Measurements from ENCODE around the gene HSD17B14. TPM values are rescaled to one million over a fixed set of nuclear protein-coding genes. Genes with fewer than 3 reads are reported as not detected.
"Not testable (repeated sequence)": the region's sequence is repeated elsewhere in the genome, so short reads cannot be mapped to it uniquely, and the experiment has no call there.

Gene HSD17B14
- total RNA-seq, result under 1 TPM in 1 of 2 donors, not detected in 1; 0.26 TPM

- ATAC-seq (no peak), DNase-seq (ENCODE audit: low spot score) (no peak)
- Mint-ChIP-seq H3K36me3 (no peaks in the 10 kb centered on the region), H3K4me1 (ENCODE audit: low read depth in 2 of 2) (peaks cover 15 to 20% of the 10 kb centered on the region in 2 donors), H3K27me3 (peaks cover 0 to 7% of the 10 kb centered on the region in 2 donors), H3K4me3 (peak within 1 kb of the TSS; percentile 72), H3K27ac (peak within 1 kb of the TSS; percentile 20 to 89), H3K9me3 (no peaks in the 10 kb centered on the region)
These were observed at the start of gene HSD17B14 for GRCh38 chr19:48836089-48837017. Gene HSD17B14 (minus strand): TSS chr19:48836491. CDS start chr19:48836411, 80 bp downstream.

GRCh38 chr19:48883726-48884125, 47.4 kb upstream of the HSD17B14 start:
- Mint-ChIP-seq H3K27ac (no peak overlapping the region), H3K9me3 (no peaks in the 10 kb centered on the region), H3K4me3 (no peak overlapping the region)

DNA sequence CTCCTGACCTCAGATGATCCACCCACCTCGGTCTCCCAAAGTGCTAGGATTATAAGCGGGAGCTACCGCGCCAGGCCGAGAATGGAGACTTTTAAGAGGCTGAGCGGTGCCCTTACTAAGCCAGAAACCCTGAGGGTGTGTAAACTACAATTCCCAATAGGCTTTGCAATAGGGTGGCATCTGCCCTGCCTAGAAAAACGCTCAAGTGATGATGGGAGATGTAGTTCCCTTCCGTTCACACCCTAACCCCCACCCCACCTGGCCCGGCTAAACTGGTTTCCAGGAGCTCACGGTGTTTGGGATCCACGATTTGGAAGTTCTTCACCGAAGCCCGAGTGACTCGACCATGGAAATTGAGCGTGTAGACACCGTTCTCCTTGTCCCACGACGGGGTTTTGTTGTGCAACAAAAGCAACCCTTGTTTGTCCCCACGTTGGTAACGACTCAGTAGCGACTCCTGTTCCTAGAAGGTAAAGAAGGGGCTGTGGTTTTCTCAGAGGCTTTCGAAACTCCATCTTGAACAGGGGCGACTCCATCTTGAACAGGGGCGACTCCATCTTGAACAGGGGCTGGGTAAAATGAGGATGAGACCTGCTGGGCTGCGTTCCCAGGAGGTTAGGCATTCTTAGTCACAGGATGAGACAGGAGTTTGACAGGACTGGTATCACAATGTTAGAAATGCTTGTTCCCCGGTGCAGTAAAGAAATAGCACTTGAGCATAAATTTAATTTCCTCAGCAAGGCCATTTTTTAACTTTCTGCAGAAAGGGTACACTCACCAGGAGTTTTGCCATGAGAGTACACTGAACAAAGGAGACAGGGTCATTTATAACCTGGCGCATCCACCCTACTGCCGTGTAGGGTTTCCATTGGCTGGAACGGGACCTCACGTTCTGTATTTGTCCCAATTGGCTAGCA, 45.7 kb upstream of the HSD17B14 start:
- no peaks in the 10 kb centered on the region for H3K27me3 Mint-ChIP-seq
- no peaks in the 10 kb centered on the region for H3K9me3 Mint-ChIP-seq
- no peak overlapping the region for H3K27ac Mint-ChIP-seq
- no peak for DNase-seq (ENCODE audit: low spot score)
- no peak overlapping the region for H3K4me3 Mint-ChIP-seq
- peak; percentile 59 to 64 for ATAC-seq
- H3K4me1 Mint-ChIP-seq (ENCODE audit: low read depth in 2 of 2), result peaks cover 14 to 16% of the 10 kb centered on the region in 2 donors
- peaks cover 7% of the 10 kb centered on the region for H3K36me3 Mint-ChIP-seq

More at GRCh38 chr19:48883726-48884125, 47.4 kb upstream of the HSD17B14 start:
- Mint-ChIP-seq H3K36me3 (no peaks in the 10 kb centered on the region), H3K27me3 (no peaks in the 10 kb centered on the region), H3K4me1 (ENCODE audit: low read depth in 2 of 2) (peaks cover 0 to 6% of the 10 kb centered on the region in 2 donors)
- ATAC-seq, result no peak
- DNase-seq (ENCODE audit: low spot score), result no peak

GRCh38 chr19:48879696-48880095, 43.4 kb upstream of the HSD17B14 start:
- ATAC-seq; H3K27ac Mint-ChIP-seq; DNase-seq (ENCODE audit: low spot score); H3K9me3 Mint-ChIP-seq; H3K27me3 Mint-ChIP-seq; H3K4me3 Mint-ChIP-seq: not testable (repeated sequence)
- peaks cover 30% of the 10 kb centered on the region in 2 donors for H3K4me1 Mint-ChIP-seq (ENCODE audit: low read depth in 2 of 2)
- peaks cover 16% of the 10 kb centered on the region for H3K36me3 Mint-ChIP-seq

DNA sequence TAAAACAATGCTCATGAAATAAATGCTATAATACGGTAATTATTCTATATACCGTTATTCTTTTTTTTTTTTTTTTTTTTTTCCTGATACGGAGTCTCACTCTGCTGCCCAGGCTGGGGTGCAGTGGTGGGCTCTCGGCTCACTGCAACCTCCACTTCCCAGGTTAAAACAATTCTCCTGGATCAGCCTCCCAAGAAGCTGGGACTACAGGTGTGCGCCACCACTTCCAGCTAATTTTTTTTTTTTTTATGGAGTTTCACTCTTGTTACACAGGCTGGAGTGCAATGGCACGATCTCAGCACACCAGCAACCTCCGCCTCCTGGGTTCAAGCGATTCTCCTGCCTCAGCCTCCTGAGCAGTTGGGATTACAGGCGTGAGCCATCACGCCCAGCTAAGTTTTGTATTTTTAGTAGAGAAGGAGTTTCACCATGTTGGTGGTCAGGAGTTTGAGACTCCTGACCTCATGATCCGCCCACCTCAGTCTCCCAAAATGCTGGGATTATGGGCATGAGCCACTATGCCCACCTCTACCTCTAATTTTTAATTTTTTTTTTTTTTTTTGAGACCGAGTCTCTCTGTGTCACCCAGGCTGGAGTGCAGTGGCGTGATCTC, 42.8 kb upstream of the HSD17B14 start:
- H3K4me1 Mint-ChIP-seq (ENCODE audit: low read depth in 2 of 2), result peaks cover 34 to 35% of the 10 kb centered on the region in 2 donors
- DNase-seq (ENCODE audit: low spot score) (no peak), ATAC-seq (no peak)
- H3K27me3 Mint-ChIP-seq, result no peaks in the 10 kb centered on the region
- peaks cover 21% of the 10 kb centered on the region for H3K36me3 Mint-ChIP-seq
- no peak overlapping the region for H3K27ac Mint-ChIP-seq
- H3K4me3 Mint-ChIP-seq, result no peak overlapping the region
- no peaks in the 10 kb centered on the region for H3K9me3 Mint-ChIP-seq

- H3K27ac Mint-ChIP-seq, result peak overlapping the region; percentile 64 to 68
- H3K36me3 Mint-ChIP-seq, result peaks cover 28% of the 10 kb centered on the region
- peaks cover 36 to 41% of the 10 kb centered on the region in 2 donors for H3K4me1 Mint-ChIP-seq (ENCODE audit: low read depth in 2 of 2)
- H3K4me3 Mint-ChIP-seq, result peak overlapping the region; percentile 47
- DNase-seq (ENCODE audit: low spot score), result no peak
- no peaks in the 10 kb centered on the region for H3K27me3 Mint-ChIP-seq
- no peak for ATAC-seq
- H3K9me3 Mint-ChIP-seq, result no peaks in the 10 kb centered on the region
These were observed 42.1 kb upstream of the HSD17B14 start for GRCh38 chr19:48878196-48879024.

DNA sequence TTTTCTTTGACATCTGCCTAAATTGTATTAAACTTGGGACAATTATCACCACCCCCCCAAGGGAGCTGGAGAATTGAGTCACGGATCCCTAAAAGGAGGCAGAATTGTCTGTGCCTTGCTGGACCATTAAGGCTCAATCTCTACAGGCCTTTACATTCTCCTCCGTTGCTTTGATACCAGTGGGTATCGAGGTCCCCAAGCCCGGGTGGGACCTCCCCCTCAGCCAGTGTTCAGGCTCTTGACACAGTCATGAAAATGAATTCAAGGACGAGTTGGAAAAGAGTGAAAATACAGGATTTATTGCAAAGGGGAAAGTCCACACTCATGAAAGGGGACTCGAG, 41.5 kb upstream of the HSD17B14 start:
- H3K27ac Mint-ChIP-seq, result peak overlapping the region; percentile 64 to 68
- H3K4me1 Mint-ChIP-seq (ENCODE audit: low read depth in 2 of 2), result peaks cover 41 to 44% of the 10 kb centered on the region in 2 donors
- no peak for DNase-seq (ENCODE audit: low spot score)
- H3K27me3 Mint-ChIP-seq, result no peaks in the 10 kb centered on the region
- peak overlapping the region; percentile 47 for H3K4me3 Mint-ChIP-seq
- ATAC-seq, result no peak
- no peaks in the 10 kb centered on the region for H3K9me3 Mint-ChIP-seq
- H3K36me3 Mint-ChIP-seq, result peaks cover 34% of the 10 kb centered on the region

- H3K9me3 Mint-ChIP-seq; DNase-seq (ENCODE audit: low spot score); H3K27me3 Mint-ChIP-seq; ATAC-seq: not testable (repeated sequence)
- H3K36me3 Mint-ChIP-seq, result peaks cover 41% of the 10 kb centered on the region
- H3K4me3 Mint-ChIP-seq, result peak overlapping the region; percentile 100
- peak overlapping the region; percentile 99 for H3K27ac Mint-ChIP-seq
- H3K4me1 Mint-ChIP-seq (ENCODE audit: low read depth in 2 of 2), result peaks cover 49 to 50% of the 10 kb centered on the region in 2 donors
These were observed 40.0 kb upstream of the HSD17B14 start for GRCh38 chr19:48876043-48876981.

- H3K36me3 Mint-ChIP-seq, result peaks cover 41% of the 10 kb centered on the region
- H3K4me1 Mint-ChIP-seq (ENCODE audit: low read depth in 2 of 2), result peaks cover 49 to 50% of the 10 kb centered on the region in 2 donors
- ATAC-seq (no peak), DNase-seq (ENCODE audit: low spot score) (no peak)
- H3K27me3 Mint-ChIP-seq, result no peaks in the 10 kb centered on the region
- H3K4me3 Mint-ChIP-seq, result peak overlapping the region; percentile 100
- H3K27ac Mint-ChIP-seq, result peak overlapping the region; percentile 99
- H3K9me3 Mint-ChIP-seq, result no peaks in the 10 kb centered on the region
These were observed 38.2 kb upstream of the HSD17B14 start for GRCh38 chr19:48874303-48875135.

- peak overlapping the region; percentile 100 for H3K4me3 Mint-ChIP-seq
- DNase-seq (ENCODE audit: low spot score), result no peak
- H3K36me3 Mint-ChIP-seq, result peaks cover 41% of the 10 kb centered on the region
- peaks cover 49% of the 10 kb centered on the region in 2 donors for H3K4me1 Mint-ChIP-seq (ENCODE audit: low read depth in 2 of 2)
- no peaks in the 10 kb centered on the region for H3K9me3 Mint-ChIP-seq
- ATAC-seq, result no peak
- peak overlapping the region; percentile 99 for H3K27ac Mint-ChIP-seq
- H3K27me3 Mint-ChIP-seq, result no peaks in the 10 kb centered on the region
These were observed 37.4 kb upstream of the HSD17B14 start for GRCh38 chr19:48873476-48874302.
